K562 (cell line): ENCODE data around the gene GNAI2. TPM values are rescaled to one million over a fixed set of nuclear protein-coding genes. Genes with fewer than 3 reads are reported as not detected.

Experiments
- ATAC-seq: fragments of 200-7000 bp; cut with Tn5 transposase; 3 replicates; pipeline ENCODE4 v1.9.1; 2020; ENCODE audit warnings: moderate library complexity
- BruUV-seq: library from RNA; stranded (reverse); fragments of 400-500 nt; replicated peaks from 2 replicates; lab custom pipeline; 2021; lab: Mats Ljungman, UMichigan
- CTCF ChIA-PET: fragments of 300-600 bp; formaldehyde crosslinking; extraction: SDS; loops from one replicate; lab custom pipeline; 2021; ENCODE audit warnings: low intra/inter-chr PET ratio; lab: Yijun Ruan, JAX
- POLR2A ChIA-PET: fragments of 300-600, 350-650 bp; sonication (Branson Sonifier 250); formaldehyde crosslinking; extraction: SDS; loops from one replicate; lab custom pipeline; 2021; ENCODE audit warnings: antibody characterized with exemption, inconsistent platforms; lab: Yijun Ruan, JAX
- DNase-seq, 4 experiments: peaks; one replicate each; pipeline versions ENCODE4 v3.0.0 to v3.0.0-alpha.2; 2011 to 2018; ENCODE audit warnings: low spot score in 3 of 4, mixed read lengths in 3 of 4; ENCODE audit errors: extremely low read depth in 1 of 4
- FAIRE-seq: peaks from 2 replicates; lab custom pipeline; 2011; peaks lifted over from hg19 to GRCh38; lab: Jason Lieb, UNC
- H2AFZ ChIP-seq: 2 replicates; pipeline ENCODE4 v1.6.0; 2011; ENCODE audit warnings: low read depth, low read length, control low read depth, inconsistent platforms
- H3K27ac ChIP-seq: fragments of 200-600 bp; 3 replicates; pipeline ENCODE4 v1.8.0; 2011; ENCODE audit warnings: low read depth, mild to moderate bottlenecking, control low read depth, inconsistent platforms, low read length, moderate library complexity, mixed read lengths; ENCODE audit errors: extremely low read depth
- H3K27me3 ChIP-seq, 2 experiments: fragments of 300-600 bp in 1 of 2; 2 replicates in 1 of 2; 3 replicates in 1 of 2; pipeline versions ENCODE4 v1.6.0 to v1.8.0; 2011; ENCODE audit warnings: inconsistent platforms in 2 of 2, low read length in 2 of 2, mild to moderate bottlenecking in 1 of 2, mixed read lengths in 1 of 2, moderate library complexity in 1 of 2; ENCODE audit not compliant: control insufficient read depth in 2 of 2, insufficient read depth in 2 of 2
- H3K36me3 ChIP-seq: fragments of 300-600 bp; 3 replicates; pipeline ENCODE4 v1.8.0; 2011; ENCODE audit warnings: mild to moderate bottlenecking, low read length, inconsistent platforms; ENCODE audit not compliant: control insufficient read depth, insufficient read depth
- H3K4me1 ChIP-seq, 2 experiments: fragments of 200-600 bp in 1 of 2; replicated peaks in 1 of 2; 2 replicates in 1 of 2; 3 replicates in 1 of 2; pipeline versions ENCODE4 v1.5.1 to v1.8.0; 2011; ENCODE audit warnings: inconsistent platforms in 2 of 2, low read length in 2 of 2, mild to moderate bottlenecking in 1 of 2, mixed read lengths in 1 of 2, moderate library complexity in 1 of 2; ENCODE audit not compliant: control insufficient read depth in 2 of 2, insufficient read depth in 2 of 2
- H3K4me2 ChIP-seq: 2 replicates; pipeline ENCODE4 v1.6.1; 2011; ENCODE audit warnings: low read length, control low read depth, inconsistent platforms, mixed read lengths; ENCODE audit not compliant: insufficient read depth
- H3K4me3 ChIP-seq: fragments of 200-600 bp; sonication (generic), shearing (Covaris generic); 2 replicates; pipeline ENCODE4 v1.5.1; 2016; ENCODE audit warnings: control low read depth, inconsistent platforms
- H3K79me2 ChIP-seq: fragments of 200-600 bp; 3 replicates; pipeline ENCODE4 v1.8.0; 2011; ENCODE audit warnings: low read length, inconsistent platforms; ENCODE audit not compliant: control insufficient read depth, insufficient read depth
- H3K9ac ChIP-seq, 2 experiments: 2 replicates each; pipeline versions ENCODE4 v1.6.0 to v1.6.1; 2011; ENCODE audit warnings: low read depth in 2 of 2, low read length in 2 of 2, control low read depth in 1 of 2, inconsistent platforms in 1 of 2, mild to moderate bottlenecking in 1 of 2, mixed read lengths in 1 of 2; ENCODE audit not compliant: insufficient read depth in 1 of 2
- H3K9me1 ChIP-seq: one replicate; pipeline ENCODE4 v1.6.0; 2011; ENCODE audit warnings: inconsistent platforms, mild to moderate bottlenecking, low read length, moderate library complexity; ENCODE audit not compliant: control insufficient read depth, insufficient read depth
- H3K9me3 ChIP-seq: replicated peaks from 2 replicates; pipeline ENCODE4 v1.5.1; 2011; ENCODE audit warnings: low read depth, low read length, inconsistent platforms; ENCODE audit not compliant: control insufficient read depth, insufficient read depth
- H4K20me1 ChIP-seq: replicated peaks from 2 replicates; pipeline ENCODE4 v1.6.1; 2011; ENCODE audit warnings: low read length, inconsistent platforms, mixed read lengths; ENCODE audit not compliant: control insufficient read depth, insufficient read depth
- BHLHE40 ChIP-seq: IDR thresholded peaks from 2 replicates; pipeline ENCODE4 v1.6.1; 2011; ENCODE audit warnings: low read length, improper control_type of control experiment
- CHD7 ChIP-seq: fragments of 200-600 bp; sonication (generic); IDR thresholded peaks from one replicate; pipeline ENCODE4 v1.6.1; 2012; ENCODE audit warnings: mild to moderate bottlenecking, low read depth, low read length, inconsistent platforms
- CTCF ChIP-seq, 3 experiments: IDR thresholded peaks in 2 of 3; conservative IDR thresholded peaks in 1 of 3; 2 replicates each; pipeline ENCODE4 v1.5.1; 2011 to 2012; ENCODE audit warnings: low read length in 3 of 3, mild to moderate bottlenecking in 3 of 3, control low read depth in 2 of 3, improper control_type of control experiment in 1 of 3, inconsistent platforms in 1 of 3, low read depth in 1 of 3, mixed read lengths in 1 of 3, moderate library complexity in 1 of 3; ENCODE audit not compliant: insufficient read depth in 2 of 3
- DEAF1 ChIP-seq: fragments of 450-650 bp; formaldehyde crosslinking; IDR thresholded peaks from 2 replicates; pipeline ENCODE4 v1.4.0; 2020; ENCODE audit warnings: mild to moderate bottlenecking, moderate library complexity
- MEF2A ChIP-seq: IDR thresholded peaks from 2 replicates; pipeline ENCODE4 v1.6.1; 2011; ENCODE audit warnings: low read depth, mild to moderate bottlenecking, low read length, moderate library complexity; ENCODE audit not compliant: control insufficient read depth
- ZFP36 ChIP-seq: fragments of 150-350 bp; IDR thresholded peaks from 2 replicates; pipeline ENCODE4 v1.6.1; 2018; ENCODE audit warnings: low read length, low read depth; ENCODE audit not compliant: partially characterized antibody
- WGBS: fragments of 100-300 bp; shearing (Covaris generic); methylation state at CpG from one replicate; pipeline ENCODE4 v1.1.6; 2016; ENCODE audit warnings: low coverage, mixed read lengths; ENCODE audit not compliant: insufficient coverage; ENCODE audit errors: missing lambda C conversion rate; 5-methylcytosine and 5-hydroxymethylcytosine counted together
- in situ Hi-C: fragments of 300-500 bp; cut with MboI; formaldehyde crosslinking; loops from 4 replicates; pipeline ENCODE4 v1.15.0; 2018; ENCODE audit warnings: inconsistent platforms, mixed read lengths
- intact Hi-C: fragments of 100-400 bp; cut with micrococcal nuclease; formaldehyde crosslinking; loops from 2 replicates; pipeline ENCODE4 v1.14.2; 2022
- polyA plus RNA-seq, 8 experiments: library from polyadenylated mRNA; depleted of rRNA in 4 of 8; stranded (reverse) in 5 of 8; unstranded in 3 of 8; fragments of >200 nt; fragmentation: Nextera tagmentation in 2 of 8; fragmentation: Illumina TruSeq in 1 of 8; extraction: Ambion mirVana in 2 of 8; extraction: Trizol in 1 of 8; gene quantifications; 2 replicates each; pipeline versions ENCODE4 v1.2.1 to v1.2.3, GENCODE V29; 2011 to 2014; ENCODE audit warnings: inconsistent platforms in 1 of 8, missing spikeins in 1 of 8
- total RNA-seq, 7 experiments: library from RNA; depleted of rRNA in 6 of 7; stranded (reverse); fragments of >200 nt in 6 of 7; fragmentation: Illumina TruSeq in 2 of 7; extraction: Trizol in 2 of 7; gene quantifications; 2 replicates each; pipeline versions ENCODE4 v1.2.1 to v1.2.3, GENCODE V29; 2011 to 2021; ENCODE audit warnings: low replicate concordance in 1 of 7

Gene GNAI2
- total and polyA plus RNA-seq, 9 of the 15 experiments (the other 6 are each of a cell fraction or from before 2014, with no cell fraction given), result 1.1 to 72.2 (median 42.7) TPM

- DNase-seq (peak; percentile 50 to 72 (median 57)), ATAC-seq (peak; percentile 92), FAIRE-seq (peak; percentile 73)
- no peaks in the 10 kb centered on the region for H3K9me3 ChIP-seq
- BruUV-seq, result no TSS peak
- no peaks in the 10 kb centered on the region for H3K9me1 ChIP-seq
- in situ Hi-C loops, result no loop called here
- 0% methylated on average over 3 of the region's 5 CpGs for WGBS
- no peaks in the 10 kb centered on the region; the same call in 1 of the 2 replicates for H4K20me1 ChIP-seq
- no peak overlapping the region for H3K27ac ChIP-seq
- intact Hi-C loops, result loop anchor here (1.0 to 2.0 kb wide), 3 partner anchors 34 to 136 kb away; partner anchors contain the start of gene SEMA3F
- no peaks in the 10 kb centered on the region for H3K79me2 ChIP-seq
- H2AFZ ChIP-seq, result no peak overlapping the region
- H3K4me1 ChIP-seq, result peaks cover under 1 to 24% of the 10 kb centered on the region in 2 experiments; a peak in 2 of 5 replicates
- no peaks in the 10 kb centered on the region for H3K36me3 ChIP-seq
- ChIA-PET CTCF (interaction anchor here (0.8 to 2.8 kb wide), 2 partner anchors 34 to 68 kb away, joined by 8 to 34 read pairs; partner anchors contain the start of gene SEMA3F), POLR2A (interaction anchor here (0.6 kb wide), 1 partner anchor 164 kb away, joined by 3 read pairs; no protein-coding TSS in a partner anchor)
- H3K4me2 ChIP-seq, result no peak overlapping the region
- H3K9ac ChIP-seq, result no peak overlapping the region
- H3K4me3 ChIP-seq, result no peak overlapping the region
- peaks cover 0 to 4% of the 10 kb centered on the region in 2 experiments; a peak in 1 of 5 replicates for H3K27me3 ChIP-seq
- TF ChIP-seq CHD7 (no peak), MEF2A (0 out of 2 replicates have a peak, but pooled peaks have one; percentile 29), DEAF1 (CRISPR knock-in tag) (peak; percentile 65), ZFP36 (no peak), CTCF (IDR thresholded peaks at IDR 0.05 in 2 of 3, conservative IDR thresholded peaks at IDR 0.05 in 1 of 3; ENCODE audit: insufficient read depth in 2 of 3, low read depth in 1 of 3, low read length in 3 of 3) (peak; percentile 77 to 84 (median 82)), BHLHE40 (no peak)
Observed at GRCh38 chr3:50189274-50189673, 46.7 kb upstream of the GNAI2 start.
